ENCODE measurements around the gene CTDSPL2. TPM values are rescaled to one million over a fixed set of nuclear protein-coding genes. Genes with fewer than 3 reads are reported as not detected.
"Not testable (repeated sequence)": the region's sequence is repeated elsewhere in the genome, so short reads cannot be mapped to it uniquely, and the experiment has no call there.

Gene CTDSPL2
- total RNA-seq, 4 donors from 2014 or later: 39.4 to 52.8 (median 43.2) TPM

DNA sequence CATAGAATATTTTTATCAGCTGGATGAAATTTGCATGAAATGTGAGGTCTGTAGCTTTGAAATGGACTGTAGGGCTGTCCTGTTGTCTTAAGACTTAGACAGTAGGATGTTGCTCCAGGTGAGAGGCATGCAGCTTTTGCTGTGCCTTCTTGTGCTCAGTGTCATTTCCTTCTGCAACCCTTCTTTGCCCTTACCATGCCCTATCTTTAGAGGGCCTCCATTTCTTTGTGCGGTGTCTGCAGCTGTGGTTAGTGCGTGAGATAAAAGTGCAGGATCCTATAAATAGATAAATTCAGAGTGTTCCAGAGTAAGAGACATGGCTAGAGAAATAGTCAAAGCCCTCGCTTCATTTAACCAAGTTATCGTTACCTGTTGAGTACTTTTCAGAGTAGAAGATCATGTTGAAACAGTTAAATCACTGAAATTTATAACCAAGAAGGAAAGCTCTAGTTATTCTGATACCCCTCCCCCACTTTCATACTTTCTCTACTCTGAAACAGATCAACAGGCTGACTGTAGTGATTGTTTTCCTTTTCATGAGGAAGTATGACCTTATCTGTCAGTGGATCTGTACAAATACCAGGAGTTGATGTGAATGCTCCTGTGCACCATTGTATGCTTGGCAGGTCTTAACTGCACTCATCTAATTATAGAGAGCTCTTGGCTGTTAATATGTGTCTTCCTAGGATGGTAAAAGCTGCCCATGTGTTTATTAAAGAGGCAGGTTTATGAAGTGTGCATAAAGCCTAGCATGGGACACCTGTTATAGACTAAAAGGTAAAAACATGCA lies 127.7 kb downstream of the CTDSPL2 start:
- ATAC-seq (ENCODE audit: low FRiP score) (no peak), DNase-seq (ENCODE audit: low spot score) (no peak)
- TF ChIP-seq, protein P1, sequence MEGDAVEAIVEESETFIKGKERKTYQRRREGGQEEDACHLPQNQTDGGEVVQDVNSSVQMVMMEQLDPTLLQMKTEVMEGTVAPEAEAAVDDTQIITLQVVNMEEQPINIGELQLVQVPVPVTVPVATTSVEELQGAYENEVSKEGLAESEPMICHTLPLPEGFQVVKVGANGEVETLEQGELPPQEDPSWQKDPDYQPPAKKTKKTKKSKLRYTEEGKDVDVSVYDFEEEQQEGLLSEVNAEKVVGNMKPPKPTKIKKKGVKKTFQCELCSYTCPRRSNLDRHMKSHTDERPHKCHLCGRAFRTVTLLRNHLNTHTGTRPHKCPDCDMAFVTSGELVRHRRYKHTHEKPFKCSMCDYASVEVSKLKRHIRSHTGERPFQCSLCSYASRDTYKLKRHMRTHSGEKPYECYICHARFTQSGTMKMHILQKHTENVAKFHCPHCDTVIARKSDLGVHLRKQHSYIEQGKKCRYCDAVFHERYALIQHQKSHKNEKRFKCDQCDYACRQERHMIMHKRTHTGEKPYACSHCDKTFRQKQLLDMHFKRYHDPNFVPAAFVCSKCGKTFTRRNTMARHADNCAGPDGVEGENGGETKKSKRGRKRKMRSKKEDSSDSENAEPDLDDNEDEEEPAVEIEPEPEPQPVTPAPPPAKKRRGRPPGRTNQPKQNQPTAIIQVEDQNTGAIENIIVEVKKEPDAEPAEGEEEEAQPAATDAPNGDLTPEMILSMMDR (IDR thresholded peaks at IDR 0.05): no peak

DNA sequence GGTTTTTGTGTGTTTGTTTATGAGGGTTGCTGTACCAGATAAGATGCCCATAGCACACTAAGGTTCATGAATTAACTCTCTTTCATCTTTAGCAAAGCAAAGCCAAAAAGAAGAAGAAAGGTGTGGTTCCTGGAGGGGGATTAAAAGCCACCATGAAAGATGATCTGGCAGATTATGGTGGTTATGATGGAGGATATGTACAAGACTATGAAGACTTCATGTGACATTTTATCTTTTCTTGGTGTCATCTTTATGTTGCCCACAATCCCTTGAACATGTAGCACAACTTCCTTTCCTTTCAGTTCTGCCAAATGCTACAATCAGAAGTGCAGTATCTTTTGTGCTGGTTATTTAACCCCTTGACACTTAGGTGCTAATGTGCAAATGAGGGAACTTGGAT lies 133.5 kb downstream of the CTDSPL2 start:
- not testable (repeated sequence) for ATAC-seq (ENCODE audit: low FRiP score); DNase-seq (ENCODE audit: low spot score)

DNA sequence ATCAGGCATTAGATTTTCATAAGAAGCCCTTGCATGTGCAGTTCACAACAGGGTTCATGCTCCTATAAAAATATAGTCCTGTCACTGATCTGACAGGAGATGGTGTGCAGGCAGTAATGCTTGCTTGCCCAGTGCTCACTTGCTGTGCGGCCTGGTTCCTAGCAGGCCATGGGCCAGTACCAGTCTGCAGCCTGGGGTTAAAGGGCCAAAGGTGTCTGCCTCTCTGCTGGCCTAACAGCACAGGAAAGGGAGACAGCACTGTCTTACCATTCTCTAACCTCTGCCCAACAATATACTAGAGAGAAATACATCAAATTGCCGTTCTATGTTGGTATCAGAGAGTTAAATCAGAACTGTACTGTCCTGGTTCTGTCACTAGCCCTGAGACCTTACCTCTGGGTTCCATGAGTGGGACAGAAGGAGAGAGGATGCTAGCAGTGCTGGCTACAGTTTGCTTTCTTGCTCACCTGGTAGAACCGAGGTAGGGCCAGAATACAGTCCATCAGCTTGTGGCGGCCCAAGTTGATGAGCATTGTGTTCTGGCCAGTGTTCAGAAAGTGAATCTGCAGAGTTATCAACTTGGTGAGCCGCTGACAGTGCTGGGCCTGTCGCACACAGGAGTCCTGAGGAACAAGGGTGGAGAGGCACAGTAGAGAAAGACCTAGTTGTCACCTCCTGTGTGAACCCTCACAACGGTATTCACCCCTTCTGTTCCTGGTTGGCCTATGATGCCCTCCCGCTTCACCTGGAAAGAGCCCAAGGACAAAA lies 138.1 kb downstream of the CTDSPL2 start:
- no peak for DNase-seq (ENCODE audit: low spot score)
- TF ChIP-seq, protein P1 (IDR thresholded peaks at IDR 0.05): no peak
- ATAC-seq (ENCODE audit: low FRiP score): no peak

DNA sequence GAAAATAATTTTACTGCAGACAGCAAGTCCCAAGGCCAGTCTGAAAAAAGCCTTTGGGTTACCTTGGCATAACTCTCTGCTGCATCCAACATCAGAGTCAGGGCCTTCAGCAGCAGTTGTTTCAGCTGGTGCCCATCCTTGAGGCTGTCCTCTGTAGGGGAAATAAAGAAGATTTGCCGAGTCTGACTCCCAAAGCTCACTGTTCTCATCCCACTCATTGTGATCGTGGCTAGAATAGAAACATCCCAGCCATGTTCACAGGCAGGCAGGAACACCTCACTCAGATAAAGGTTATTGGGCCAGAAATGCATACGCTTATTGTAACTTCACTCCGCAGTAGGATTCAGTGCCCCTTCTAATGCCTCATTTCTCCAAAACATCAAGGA lies 138.7 kb downstream of the CTDSPL2 start:
- TF ChIP-seq, protein P1 (IDR thresholded peaks at IDR 0.05): no peak
- DNase-seq (ENCODE audit: low spot score): no peak
- no peak for ATAC-seq (ENCODE audit: low FRiP score)

DNA sequence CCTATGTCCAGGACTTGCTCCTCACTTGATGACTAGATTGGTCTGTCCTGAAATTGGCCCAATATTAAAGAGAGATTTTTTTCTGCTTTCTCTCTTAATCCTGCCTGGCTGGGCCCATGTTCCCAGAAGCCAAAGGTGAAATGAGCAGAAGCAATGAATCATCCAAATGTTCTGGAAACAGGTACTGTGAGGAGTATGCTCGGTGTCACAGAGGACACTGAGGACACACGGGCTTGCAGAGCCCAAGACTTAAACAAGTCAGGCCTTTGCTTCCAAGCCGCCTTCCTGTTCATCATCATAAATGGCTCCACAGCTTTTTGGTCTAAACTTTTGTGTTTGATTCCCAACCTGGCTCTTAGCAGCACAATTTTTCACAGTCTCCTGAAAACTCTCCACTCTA lies 140.9 kb downstream of the CTDSPL2 start:
- TF ChIP-seq, protein P1 (IDR thresholded peaks at IDR 0.05): no peak

DNA sequence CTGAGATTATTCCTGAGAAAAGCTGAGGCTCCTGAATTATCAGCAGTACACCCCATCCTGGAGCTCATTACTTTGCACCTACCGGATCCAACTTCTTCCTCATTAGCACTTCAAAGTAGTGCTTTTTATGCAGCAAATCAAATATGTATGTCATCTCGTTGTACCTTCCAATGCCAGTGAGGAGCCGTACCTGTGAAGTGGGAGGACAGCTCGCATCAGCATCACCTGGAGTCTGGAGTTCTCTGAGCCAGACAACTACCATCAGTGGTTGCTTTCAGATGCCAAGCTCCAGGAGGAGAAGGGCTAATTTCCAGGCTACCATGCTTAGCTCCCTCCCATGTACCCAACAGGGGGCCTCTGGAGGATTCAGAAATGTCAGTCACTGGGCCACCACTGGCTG lies 141.9 kb downstream of the CTDSPL2 start:
- DNase-seq (ENCODE audit: low spot score): no peak
- TF ChIP-seq, protein P1 (IDR thresholded peaks at IDR 0.05): no peak
- ATAC-seq (ENCODE audit: low FRiP score): no peak

More for the DNA sequence above, 140.9 kb downstream of the CTDSPL2 start:
- no peak for ATAC-seq (ENCODE audit: low FRiP score)
- DNase-seq (ENCODE audit: low spot score): no peak

DNA sequence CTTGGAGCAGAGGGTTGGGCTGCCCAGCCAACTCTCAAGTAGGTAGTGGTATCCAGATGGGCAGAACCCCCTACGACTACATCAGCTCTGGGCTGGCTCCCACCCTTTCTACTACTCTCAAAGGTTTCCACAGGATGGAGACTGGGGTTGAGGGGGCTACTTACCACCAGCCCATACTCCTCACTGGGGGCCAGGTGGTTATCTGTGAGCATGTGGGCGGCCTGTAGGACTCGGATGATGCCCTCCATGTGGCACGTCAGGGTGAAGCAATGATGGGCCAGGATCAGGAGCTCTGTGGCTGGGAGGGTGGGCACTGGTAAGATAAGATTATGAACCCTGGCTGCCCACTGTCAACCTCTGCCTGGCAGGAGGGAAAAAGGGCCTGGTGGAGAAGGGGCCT lies 142.9 kb downstream of the CTDSPL2 start:
- DNase-seq (ENCODE audit: low spot score) (no peak), ATAC-seq (ENCODE audit: low FRiP score) (no peak)
- TF ChIP-seq, protein P1 (IDR thresholded peaks at IDR 0.05): no peak
